ENCODE data around the gene DPP6. TPM values are rescaled to one million over a fixed set of nuclear protein-coding genes. Genes with fewer than 3 reads are reported as not detected.

Gene DPP6
- total and polyA plus RNA-seq, 11 donors, result 0.05 to 2.9 (median 0.11) TPM; not detected in 3

DNA sequence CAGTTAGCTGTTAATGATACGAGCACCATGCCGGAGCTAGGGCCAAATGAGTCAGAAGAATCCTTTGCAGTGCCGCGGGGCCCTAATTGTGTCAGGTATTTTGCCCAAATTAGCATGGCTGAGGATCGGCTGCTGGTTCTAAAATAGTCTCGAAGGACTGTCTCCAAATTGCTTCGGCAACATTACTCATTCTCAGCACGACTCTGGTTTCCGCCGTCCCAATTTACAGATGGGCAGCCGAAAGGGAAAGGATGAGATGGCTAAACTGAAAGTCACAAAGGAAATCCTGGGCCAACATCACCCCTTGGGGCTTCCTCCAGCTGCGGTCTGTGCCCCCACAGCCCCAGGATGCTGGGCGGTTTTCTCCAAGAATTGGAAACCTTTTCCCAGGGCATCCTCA is 599.3 kb downstream of the DPP6 start:
- H3K4me3 ChIP-seq, result no peak overlapping the region
- no peak for ATAC-seq
- DNase-seq, result no peak
- TF ChIP-seq POLR2A (IDR thresholded peaks at IDR 0.05), result no peak
- TF ChIP-seq, protein P1, sequence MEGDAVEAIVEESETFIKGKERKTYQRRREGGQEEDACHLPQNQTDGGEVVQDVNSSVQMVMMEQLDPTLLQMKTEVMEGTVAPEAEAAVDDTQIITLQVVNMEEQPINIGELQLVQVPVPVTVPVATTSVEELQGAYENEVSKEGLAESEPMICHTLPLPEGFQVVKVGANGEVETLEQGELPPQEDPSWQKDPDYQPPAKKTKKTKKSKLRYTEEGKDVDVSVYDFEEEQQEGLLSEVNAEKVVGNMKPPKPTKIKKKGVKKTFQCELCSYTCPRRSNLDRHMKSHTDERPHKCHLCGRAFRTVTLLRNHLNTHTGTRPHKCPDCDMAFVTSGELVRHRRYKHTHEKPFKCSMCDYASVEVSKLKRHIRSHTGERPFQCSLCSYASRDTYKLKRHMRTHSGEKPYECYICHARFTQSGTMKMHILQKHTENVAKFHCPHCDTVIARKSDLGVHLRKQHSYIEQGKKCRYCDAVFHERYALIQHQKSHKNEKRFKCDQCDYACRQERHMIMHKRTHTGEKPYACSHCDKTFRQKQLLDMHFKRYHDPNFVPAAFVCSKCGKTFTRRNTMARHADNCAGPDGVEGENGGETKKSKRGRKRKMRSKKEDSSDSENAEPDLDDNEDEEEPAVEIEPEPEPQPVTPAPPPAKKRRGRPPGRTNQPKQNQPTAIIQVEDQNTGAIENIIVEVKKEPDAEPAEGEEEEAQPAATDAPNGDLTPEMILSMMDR (IDR thresholded peaks at IDR 0.05), result no peak
- no peaks in the 10 kb centered on the region for H3K27me3 ChIP-seq
- H3K27ac ChIP-seq, result no peak overlapping the region
- no peaks in the 10 kb centered on the region for H3K4me1 ChIP-seq
- no peaks in the 10 kb centered on the region for H3K36me3 ChIP-seq
- 78 to 89% (median 83%) methylated on average over 13 of the region's 13 CpGs for WGBS, 4 donors
- H3K9me3 ChIP-seq, result peaks cover 0 to 7% (median 0%) of the 10 kb centered on the region in 12 donors
- intact Hi-C loops (cut with DNase I), result no loop called here

DNA sequence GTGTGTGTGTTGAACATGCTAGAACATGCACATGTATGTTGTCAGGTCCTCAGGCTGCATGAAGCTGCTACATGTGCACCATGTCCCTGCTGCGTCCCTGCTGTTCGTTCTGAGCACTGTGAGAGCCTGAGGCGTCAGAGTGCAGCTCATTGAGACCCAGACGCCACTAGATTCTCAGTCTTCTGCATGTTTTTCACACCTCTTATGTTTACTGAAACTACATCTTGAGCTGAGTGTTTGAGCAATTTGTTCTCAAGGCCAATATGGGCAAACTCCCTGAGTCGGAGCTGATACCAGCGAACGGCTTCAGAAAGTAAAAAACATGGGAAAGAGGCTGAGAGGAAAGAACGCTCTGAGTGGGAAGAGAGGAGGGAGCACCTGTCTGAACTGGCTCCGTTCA is 600.4 kb downstream of the DPP6 start:
- 73 to 79% (median 77%) methylated on average over 9 of the region's 9 CpGs for WGBS, 4 donors
- intact Hi-C loops (cut with DNase I), result no loop called here
- no peak for ATAC-seq
- H3K27me3 ChIP-seq, result no peaks in the 10 kb centered on the region
- H3K27ac ChIP-seq, result no peak overlapping the region
- DNase-seq, result no peak
- no peak overlapping the region for H3K4me3 ChIP-seq
- peaks cover 0 to 7% (median 0%) of the 10 kb centered on the region in 12 donors for H3K9me3 ChIP-seq
- H3K4me1 ChIP-seq, result no peaks in the 10 kb centered on the region
- no peak for TF ChIP-seq POLR2A (IDR thresholded peaks at IDR 0.05)
- TF ChIP-seq, protein P1 (IDR thresholded peaks at IDR 0.05), result no peak
- H3K36me3 ChIP-seq, result no peaks in the 10 kb centered on the region

DNA sequence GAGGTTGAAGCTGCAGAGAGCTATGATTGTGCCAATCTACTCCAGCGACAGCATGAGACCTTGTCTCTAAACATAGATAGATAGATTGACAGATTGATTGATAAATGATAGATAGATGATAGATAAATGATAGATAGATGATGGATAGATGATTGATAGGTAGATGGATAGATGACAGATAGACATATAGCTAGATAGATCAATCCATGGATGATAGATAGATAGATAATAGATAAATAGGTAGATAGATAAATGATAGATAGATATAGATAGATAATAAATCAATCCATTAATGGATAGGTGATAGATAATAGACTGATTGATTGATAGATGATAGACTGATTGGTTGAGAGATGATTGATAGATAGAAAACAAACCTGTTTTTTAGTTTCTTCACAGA is 601.1 kb downstream of the DPP6 start:
- Histone ChIP-seq H3K27me3 (no peaks in the 10 kb centered on the region), H3K4me1 (no peaks in the 10 kb centered on the region), H3K9me3 (peaks cover 0 to 7% (median 0%) of the 10 kb centered on the region in 12 donors), H3K36me3 (no peaks in the 10 kb centered on the region), H3K4me3 (no peak overlapping the region), H3K27ac (no peak overlapping the region)
- ATAC-seq, result no peak
- TF ChIP-seq POLR2A (IDR thresholded peaks at IDR 0.05), result no peak
- TF ChIP-seq, protein P1 (IDR thresholded peaks at IDR 0.05), result no peak
- intact Hi-C loops (cut with DNase I), result no loop called here
- 60 to 71% (median 65%) methylated on average over 1 of the region's 1 CpG for WGBS, 4 donors
- no peak for DNase-seq

DNA sequence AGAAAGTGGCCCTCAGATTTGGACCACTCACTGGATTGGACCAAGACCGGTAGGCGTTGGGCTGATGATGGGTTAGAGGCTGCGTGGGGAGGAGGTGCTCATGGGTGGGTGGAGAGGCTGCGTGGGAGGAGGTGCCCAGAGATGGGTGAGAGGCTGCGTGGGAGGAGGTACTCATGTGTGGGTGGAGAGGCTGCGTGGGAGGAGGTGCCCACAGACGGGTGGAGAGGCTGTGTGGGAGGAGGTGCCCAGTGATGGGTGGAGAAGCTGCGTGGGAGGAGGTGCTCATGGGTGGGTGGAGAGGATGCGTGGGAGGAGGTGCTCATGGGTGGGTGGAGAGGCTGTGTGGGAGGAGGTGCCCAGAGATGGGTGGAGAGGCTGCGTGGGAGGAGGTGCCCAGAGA is 604.4 kb downstream of the DPP6 start:
- Histone ChIP-seq H3K27ac (no peak overlapping the region), H3K4me3 (no peak overlapping the region), H3K27me3 (no peaks in the 10 kb centered on the region), H3K9me3 (peaks cover 0 to 13% (median 2%) of the 10 kb centered on the region in 12 donors), H3K4me1 (no peaks in the 10 kb centered on the region), H3K36me3 (no peaks in the 10 kb centered on the region)
- TF ChIP-seq, protein P1 (IDR thresholded peaks at IDR 0.05), result no peak
- TF ChIP-seq POLR2A (IDR thresholded peaks at IDR 0.05), result no peak
- 73 to 88% (median 84%) methylated on average over 9 to 10 of the region's 10 CpGs for WGBS, 4 donors
- DNase-seq, result no peak
- ATAC-seq, result no peak
- intact Hi-C loops (cut with DNase I), result no loop called here

All from heart left ventricle (tissue), 16 donors.